ENCODE results near the gene ANO7. TPM values are rescaled to one million over a fixed set of nuclear protein-coding genes. Genes with fewer than 3 reads are reported as not detected.
A peak's percentile ranks its signal among the peaks of the same experiment; 100 is the strongest.

Gene ANO7
- total and polyA plus RNA-seq, 2 of the 13 experiments (the other 11 are each of a cell fraction or from before 2014, with no cell fraction given) = 4.1 to 4.9 TPM

GRCh38 chr2:241223211-241224017 is 34.9 kb downstream of the ANO7 start (continued):
- TF ChIP-seq IRF9 (CRISPR knock-in tag; IDR thresholded peaks at IDR 0.05; ENCODE audit: borderline replicate concordance) = no peak
- TF ChIP-seq ZNF780A (CRISPR knock-in tag; IDR thresholded peaks at IDR 0.05) = no peak
- TF ChIP-seq AGO2 (optimal IDR thresholded peaks at IDR 0.05; ENCODE audit: low read depth, low read length) = no peak
- 0 out of 2 replicates have a peak, but pooled peaks have one; percentile 16 for TF ChIP-seq ZFP41 (CRISPR knock-in tag; IDR thresholded peaks at IDR 0.05; ENCODE audit: borderline replicate concordance)
- TF ChIP-seq RBFOX2 (IDR thresholded peaks at IDR 0.05; ENCODE audit: low read depth, low read length) = no peak
- no peak for TF ChIP-seq HNRNPLL (IDR thresholded peaks at IDR 0.05; ENCODE audit: low read depth, low read length, poor library complexity, severe bottlenecking)
- no peak for TF ChIP-seq MATR3 (CRISPR knock-in tag; IDR thresholded peaks at IDR 0.05)
- TF ChIP-seq SSRP1 (CRISPR knock-in tag; IDR thresholded peaks at IDR 0.05) = peak; percentile 37; the same call in 1 of the 2 replicates
- no peak for TF ChIP-seq GTF2F1 (IDR thresholded peaks at IDR 0.05; ENCODE audit: low read length)
- TF ChIP-seq ZNF292 (CRISPR knock-in tag; IDR thresholded peaks at IDR 0.05; ENCODE audit: borderline replicate concordance, low read depth) = no peak
- TF ChIP-seq ZBED4 (CRISPR knock-in tag; IDR thresholded peaks at IDR 0.05; ENCODE audit: borderline replicate concordance) = no peak
- TF ChIP-seq, protein P1, sequence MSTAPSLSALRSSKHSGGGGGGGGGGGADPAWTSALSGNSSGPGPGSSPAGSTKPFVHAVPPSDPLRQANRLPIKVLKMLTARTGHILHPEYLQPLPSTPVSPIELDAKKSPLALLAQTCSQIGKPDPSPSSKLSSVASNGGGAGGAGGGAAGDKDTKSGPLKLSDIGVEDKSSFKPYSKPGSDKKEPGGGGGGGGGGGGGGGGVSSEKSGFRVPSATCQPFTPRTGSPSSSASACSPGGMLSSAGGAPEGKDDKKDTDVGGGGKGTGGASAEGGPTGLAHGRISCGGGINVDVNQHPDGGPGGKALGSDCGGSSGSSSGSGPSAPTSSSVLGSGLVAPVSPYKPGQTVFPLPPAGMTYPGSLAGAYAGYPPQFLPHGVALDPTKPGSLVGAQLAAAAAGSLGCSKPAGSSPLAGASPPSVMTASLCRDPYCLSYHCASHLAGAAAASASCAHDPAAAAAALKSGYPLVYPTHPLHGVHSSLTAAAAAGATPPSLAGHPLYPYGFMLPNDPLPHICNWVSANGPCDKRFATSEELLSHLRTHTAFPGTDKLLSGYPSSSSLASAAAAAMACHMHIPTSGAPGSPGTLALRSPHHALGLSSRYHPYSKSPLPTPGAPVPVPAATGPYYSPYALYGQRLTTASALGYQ (CRISPR knock-in tag; IDR thresholded peaks at IDR 0.05) = no peak
- no peak for TF ChIP-seq FOXP4 (CRISPR knock-in tag; IDR thresholded peaks at IDR 0.05)
- TF ChIP-seq FOXP1 (IDR thresholded peaks at IDR 0.05) = no peak
- no peak for TF ChIP-seq FOXP1 (CRISPR knock-in tag; IDR thresholded peaks at IDR 0.05)
- TF ChIP-seq, protein P2, sequence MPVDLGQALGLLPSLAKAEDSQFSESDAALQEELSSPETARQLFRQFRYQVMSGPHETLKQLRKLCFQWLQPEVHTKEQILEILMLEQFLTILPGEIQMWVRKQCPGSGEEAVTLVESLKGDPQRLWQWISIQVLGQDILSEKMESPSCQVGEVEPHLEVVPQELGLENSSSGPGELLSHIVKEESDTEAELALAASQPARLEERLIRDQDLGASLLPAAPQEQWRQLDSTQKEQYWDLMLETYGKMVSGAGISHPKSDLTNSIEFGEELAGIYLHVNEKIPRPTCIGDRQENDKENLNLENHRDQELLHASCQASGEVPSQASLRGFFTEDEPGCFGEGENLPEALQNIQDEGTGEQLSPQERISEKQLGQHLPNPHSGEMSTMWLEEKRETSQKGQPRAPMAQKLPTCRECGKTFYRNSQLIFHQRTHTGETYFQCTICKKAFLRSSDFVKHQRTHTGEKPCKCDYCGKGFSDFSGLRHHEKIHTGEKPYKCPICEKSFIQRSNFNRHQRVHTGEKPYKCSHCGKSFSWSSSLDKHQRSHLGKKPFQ (CRISPR knock-in tag; IDR thresholded peaks at IDR 0.05; ENCODE audit: insufficient replicate concordance) = no peak
- TF ChIP-seq ATF7 (IDR thresholded peaks at IDR 0.05) = no peak
- no peak for TF ChIP-seq ATF7 (CRISPR knock-in tag; IDR thresholded peaks at IDR 0.05)
- TF ChIP-seq HHEX (CRISPR knock-in tag; IDR thresholded peaks at IDR 0.05) = no peak
